HG02763 (cell line): ENCODE results near the gene TBKBP1.

Experiments used
- ATAC-seq: cut with Tn5 transposase; IDR thresholded peaks from one replicate; pipeline ENCODE4 v1.9.1; 2021; ENCODE audit warnings: mild to moderate bottlenecking, moderate library complexity; ENCODE audit not compliant: unreplicated experiment

The TBKBP1 gene

GRCh38 chr17:47713980-47714700 lies 20.2 kb downstream of the TBKBP1 start:
- ATAC-seq, result no peak

GRCh38 chr17:47714773-47715396 lies 20.9 kb downstream of the TBKBP1 start:
- ATAC-seq, result no peak

GRCh38 chr17:47715669-47716325 lies 21.8 kb downstream of the TBKBP1 start:
- ATAC-seq, result no peak

- ATAC-seq, result no peak
Measured at GRCh38 chr17:47716375-47716774, 22.4 kb downstream of the TBKBP1 start.

GRCh38 chr17:47717261-47717697 lies 23.3 kb downstream of the TBKBP1 start:
- ATAC-seq, result no peak

GRCh38 chr17:47717979-47718621 lies 24.1 kb downstream of the TBKBP1 start:
- no peak for ATAC-seq

GRCh38 chr17:47718634-47719405 lies 24.9 kb downstream of the TBKBP1 start:
- no peak for ATAC-seq

- ATAC-seq, result no peak
Measured at GRCh38 chr17:47719411-47720152, 25.6 kb downstream of the TBKBP1 start.

- no peak for ATAC-seq
Measured at GRCh38 chr17:47720196-47720595, 26.2 kb downstream of the TBKBP1 start.

- no peak for ATAC-seq
Measured at GRCh38 chr17:47720754-47721533, 27.0 kb downstream of the TBKBP1 start.

GRCh38 chr17:47721725-47722124 lies 27.8 kb downstream of the TBKBP1 start:
- ATAC-seq, result no peak

- no peak for ATAC-seq
Measured at GRCh38 chr17:47724705-47725104, 30.7 kb downstream of the TBKBP1 start.

- no peak for ATAC-seq
Measured at GRCh38 chr17:47725446-47726111, 31.6 kb downstream of the TBKBP1 start.

GRCh38 chr17:47726796-47727703 lies 33.1 kb downstream of the TBKBP1 start:
- ATAC-seq, result no peak

- ATAC-seq, result no peak
Measured at GRCh38 chr17:47727704-47728036, 33.7 kb downstream of the TBKBP1 start.

GRCh38 chr17:47728214-47728877 lies 34.4 kb downstream of the TBKBP1 start:
- ATAC-seq, result no peak

GRCh38 chr17:47729476-47729875 lies 35.5 kb downstream of the TBKBP1 start:
- no peak for ATAC-seq
